ENCODE measurements around the gene AOX1.
A peak's percentile ranks its signal among the peaks of the same experiment; 100 is the strongest.

AOX1 gene

DNA sequence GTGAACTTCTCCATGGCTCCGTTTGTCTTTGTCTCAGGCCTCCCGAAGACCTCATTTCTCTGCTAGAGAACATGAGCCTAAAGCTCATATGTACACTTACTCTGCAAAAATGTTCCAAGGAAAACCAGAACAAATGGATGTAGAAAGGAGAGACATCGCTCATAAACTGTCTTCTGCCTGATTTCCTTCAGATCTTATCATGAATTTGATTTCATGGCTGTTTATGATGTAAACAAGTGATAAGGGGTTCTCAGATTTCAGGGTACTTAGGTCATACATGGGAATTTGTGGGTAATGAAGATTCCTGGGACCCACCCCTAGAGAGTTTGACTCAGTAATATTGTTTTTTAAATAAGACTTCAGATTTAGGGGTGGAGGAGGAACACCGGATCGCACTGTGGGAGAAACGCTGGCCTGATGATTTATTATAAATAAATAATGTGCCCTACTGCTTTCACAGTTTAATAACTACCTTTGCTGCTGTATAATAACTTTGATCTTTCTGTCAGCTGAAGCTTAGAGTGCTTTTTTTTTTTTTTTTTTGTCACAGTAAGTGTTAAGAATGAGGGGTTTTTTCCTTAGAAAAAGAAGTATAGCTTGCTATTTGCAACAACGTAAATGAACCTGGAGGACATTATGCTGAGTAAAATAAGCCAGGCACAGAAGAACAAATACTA is 14.9 kb downstream of the AOX1 start (continued):
- TF ChIP-seq ZNF560 (tag by site-specific recombination; IDR thresholded peaks at IDR 0.05; ENCODE audit: borderline replicate concordance) (no peak), ZBTB1 (tag by site-specific recombination; IDR thresholded peaks at IDR 0.05) (0 out of 2 replicates have a peak, but pooled peaks have one; percentile 21), ZNF302 (tag by site-specific recombination; IDR thresholded peaks at IDR 0.05; ENCODE audit: low read depth) (no peak), ZNF664 (tag by site-specific recombination; IDR thresholded peaks at IDR 0.05) (no peak), ZNF211 (tag by site-specific recombination; IDR thresholded peaks at IDR 0.05; ENCODE audit: low read depth) (no peak), ZBTB20 (tag by site-specific recombination; IDR thresholded peaks at IDR 0.05) (peak; percentile 54; the same call in 1 of the 2 replicates), GFI1B (tag by site-specific recombination; IDR thresholded peaks at IDR 0.05) (0 out of 2 replicates have a peak, but pooled peaks have one; percentile 58), ZNF133 (tag by site-specific recombination; IDR thresholded peaks at IDR 0.05) (no peak), MEIS1 (CRISPR knock-in tag; IDR thresholded peaks at IDR 0.05; ENCODE audit: borderline replicate concordance) (no peak), ZNF311 (tag by site-specific recombination; IDR thresholded peaks at IDR 0.05; ENCODE audit: borderline replicate concordance) (no peak), ZNF785 (tag by site-specific recombination; IDR thresholded peaks at IDR 0.05) (no peak), ZNF174 (tag by site-specific recombination; IDR thresholded peaks at IDR 0.05) (no peak), ZNF843 (tag by site-specific recombination; IDR thresholded peaks at IDR 0.05) (peak; percentile 89), ZNF335 (tag by site-specific recombination; conservative IDR thresholded peaks at IDR 0.05) (peak; percentile 39; the same call in 1 of the 2 replicates), ZXDB (tag by site-specific recombination; IDR thresholded peaks at IDR 0.05) (peak; percentile 64; the same call in 1 of the 2 replicates), ZNF585B (tag by site-specific recombination; IDR thresholded peaks at IDR 0.05) (no peak), ZNF660 (tag by site-specific recombination; IDR thresholded peaks at IDR 0.05) (no peak), SP3 (tag by site-specific recombination; IDR thresholded peaks at IDR 0.05) (no peak), ZNF114 (tag by site-specific recombination; IDR thresholded peaks at IDR 0.05) (no peak), ZNF571 (tag by site-specific recombination; IDR thresholded peaks at IDR 0.05) (no peak), ZSCAN30 (tag by site-specific recombination; IDR thresholded peaks at IDR 0.05) (no peak), PRDM1 (tag by site-specific recombination; IDR thresholded peaks at IDR 0.05) (peak; percentile 68; the same call in 1 of the 2 replicates), ZNF140 (tag by site-specific recombination; IDR thresholded peaks at IDR 0.05) (no peak), ZNF777 (tag by site-specific recombination; IDR thresholded peaks at IDR 0.05; ENCODE audit: borderline replicate concordance) (no peak), ZNF473 (tag by site-specific recombination; IDR thresholded peaks at IDR 0.05) (no peak)
- TF ChIP-seq, protein P1, sequence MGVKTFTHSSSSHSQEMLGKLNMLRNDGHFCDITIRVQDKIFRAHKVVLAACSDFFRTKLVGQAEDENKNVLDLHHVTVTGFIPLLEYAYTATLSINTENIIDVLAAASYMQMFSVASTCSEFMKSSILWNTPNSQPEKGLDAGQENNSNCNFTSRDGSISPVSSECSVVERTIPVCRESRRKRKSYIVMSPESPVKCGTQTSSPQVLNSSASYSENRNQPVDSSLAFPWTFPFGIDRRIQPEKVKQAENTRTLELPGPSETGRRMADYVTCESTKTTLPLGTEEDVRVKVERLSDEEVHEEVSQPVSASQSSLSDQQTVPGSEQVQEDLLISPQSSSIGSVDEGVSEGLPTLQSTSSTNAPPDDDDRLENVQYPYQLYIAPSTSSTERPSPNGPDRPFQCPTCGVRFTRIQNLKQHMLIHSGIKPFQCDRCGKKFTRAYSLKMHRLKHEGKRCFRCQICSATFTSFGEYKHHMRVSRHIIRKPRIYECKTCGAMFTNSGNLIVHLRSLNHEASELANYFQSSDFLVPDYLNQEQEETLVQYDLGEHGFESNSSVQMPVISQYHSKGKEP (tag by site-specific recombination; IDR thresholded peaks at IDR 0.05), result no peak
- TF ChIP-seq, protein P2, sequence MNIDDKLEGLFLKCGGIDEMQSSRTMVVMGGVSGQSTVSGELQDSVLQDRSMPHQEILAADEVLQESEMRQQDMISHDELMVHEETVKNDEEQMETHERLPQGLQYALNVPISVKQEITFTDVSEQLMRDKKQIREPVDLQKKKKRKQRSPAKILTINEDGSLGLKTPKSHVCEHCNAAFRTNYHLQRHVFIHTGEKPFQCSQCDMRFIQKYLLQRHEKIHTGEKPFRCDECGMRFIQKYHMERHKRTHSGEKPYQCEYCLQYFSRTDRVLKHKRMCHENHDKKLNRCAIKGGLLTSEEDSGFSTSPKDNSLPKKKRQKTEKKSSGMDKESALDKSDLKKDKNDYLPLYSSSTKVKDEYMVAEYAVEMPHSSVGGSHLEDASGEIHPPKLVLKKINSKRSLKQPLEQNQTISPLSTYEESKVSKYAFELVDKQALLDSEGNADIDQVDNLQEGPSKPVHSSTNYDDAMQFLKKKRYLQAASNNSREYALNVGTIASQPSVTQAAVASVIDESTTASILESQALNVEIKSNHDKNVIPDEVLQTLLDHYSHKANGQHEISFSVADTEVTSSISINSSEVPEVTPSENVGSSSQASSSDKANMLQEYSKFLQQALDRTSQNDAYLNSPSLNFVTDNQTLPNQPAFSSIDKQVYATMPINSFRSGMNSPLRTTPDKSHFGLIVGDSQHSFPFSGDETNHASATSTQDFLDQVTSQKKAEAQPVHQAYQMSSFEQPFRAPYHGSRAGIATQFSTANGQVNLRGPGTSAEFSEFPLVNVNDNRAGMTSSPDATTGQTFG (tag by site-specific recombination; IDR thresholded peaks at IDR 0.05; ENCODE audit: borderline replicate concordance), result no peak
- TF ChIP-seq, protein P3, sequence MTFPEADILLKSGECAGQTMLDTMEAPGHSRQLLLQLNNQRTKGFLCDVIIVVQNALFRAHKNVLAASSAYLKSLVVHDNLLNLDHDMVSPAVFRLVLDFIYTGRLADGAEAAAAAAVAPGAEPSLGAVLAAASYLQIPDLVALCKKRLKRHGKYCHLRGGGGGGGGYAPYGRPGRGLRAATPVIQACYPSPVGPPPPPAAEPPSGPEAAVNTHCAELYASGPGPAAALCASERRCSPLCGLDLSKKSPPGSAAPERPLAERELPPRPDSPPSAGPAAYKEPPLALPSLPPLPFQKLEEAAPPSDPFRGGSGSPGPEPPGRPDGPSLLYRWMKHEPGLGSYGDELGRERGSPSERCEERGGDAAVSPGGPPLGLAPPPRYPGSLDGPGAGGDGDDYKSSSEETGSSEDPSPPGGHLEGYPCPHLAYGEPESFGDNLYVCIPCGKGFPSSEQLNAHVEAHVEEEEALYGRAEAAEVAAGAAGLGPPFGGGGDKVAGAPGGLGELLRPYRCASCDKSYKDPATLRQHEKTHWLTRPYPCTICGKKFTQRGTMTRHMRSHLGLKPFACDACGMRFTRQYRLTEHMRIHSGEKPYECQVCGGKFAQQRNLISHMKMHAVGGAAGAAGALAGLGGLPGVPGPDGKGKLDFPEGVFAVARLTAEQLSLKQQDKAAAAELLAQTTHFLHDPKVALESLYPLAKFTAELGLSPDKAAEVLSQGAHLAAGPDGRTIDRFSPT (tag by site-specific recombination; IDR thresholded peaks at IDR 0.05), result 0 out of 2 replicates have a peak, but pooled peaks have one; percentile 28
- TF ChIP-seq, protein P4, sequence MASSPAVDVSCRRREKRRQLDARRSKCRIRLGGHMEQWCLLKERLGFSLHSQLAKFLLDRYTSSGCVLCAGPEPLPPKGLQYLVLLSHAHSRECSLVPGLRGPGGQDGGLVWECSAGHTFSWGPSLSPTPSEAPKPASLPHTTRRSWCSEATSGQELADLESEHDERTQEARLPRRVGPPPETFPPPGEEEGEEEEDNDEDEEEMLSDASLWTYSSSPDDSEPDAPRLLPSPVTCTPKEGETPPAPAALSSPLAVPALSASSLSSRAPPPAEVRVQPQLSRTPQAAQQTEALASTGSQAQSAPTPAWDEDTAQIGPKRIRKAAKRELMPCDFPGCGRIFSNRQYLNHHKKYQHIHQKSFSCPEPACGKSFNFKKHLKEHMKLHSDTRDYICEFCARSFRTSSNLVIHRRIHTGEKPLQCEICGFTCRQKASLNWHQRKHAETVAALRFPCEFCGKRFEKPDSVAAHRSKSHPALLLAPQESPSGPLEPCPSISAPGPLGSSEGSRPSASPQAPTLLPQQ (tag by site-specific recombination; IDR thresholded peaks at IDR 0.05), result peak; percentile 95
- TF ChIP-seq, protein P5, sequence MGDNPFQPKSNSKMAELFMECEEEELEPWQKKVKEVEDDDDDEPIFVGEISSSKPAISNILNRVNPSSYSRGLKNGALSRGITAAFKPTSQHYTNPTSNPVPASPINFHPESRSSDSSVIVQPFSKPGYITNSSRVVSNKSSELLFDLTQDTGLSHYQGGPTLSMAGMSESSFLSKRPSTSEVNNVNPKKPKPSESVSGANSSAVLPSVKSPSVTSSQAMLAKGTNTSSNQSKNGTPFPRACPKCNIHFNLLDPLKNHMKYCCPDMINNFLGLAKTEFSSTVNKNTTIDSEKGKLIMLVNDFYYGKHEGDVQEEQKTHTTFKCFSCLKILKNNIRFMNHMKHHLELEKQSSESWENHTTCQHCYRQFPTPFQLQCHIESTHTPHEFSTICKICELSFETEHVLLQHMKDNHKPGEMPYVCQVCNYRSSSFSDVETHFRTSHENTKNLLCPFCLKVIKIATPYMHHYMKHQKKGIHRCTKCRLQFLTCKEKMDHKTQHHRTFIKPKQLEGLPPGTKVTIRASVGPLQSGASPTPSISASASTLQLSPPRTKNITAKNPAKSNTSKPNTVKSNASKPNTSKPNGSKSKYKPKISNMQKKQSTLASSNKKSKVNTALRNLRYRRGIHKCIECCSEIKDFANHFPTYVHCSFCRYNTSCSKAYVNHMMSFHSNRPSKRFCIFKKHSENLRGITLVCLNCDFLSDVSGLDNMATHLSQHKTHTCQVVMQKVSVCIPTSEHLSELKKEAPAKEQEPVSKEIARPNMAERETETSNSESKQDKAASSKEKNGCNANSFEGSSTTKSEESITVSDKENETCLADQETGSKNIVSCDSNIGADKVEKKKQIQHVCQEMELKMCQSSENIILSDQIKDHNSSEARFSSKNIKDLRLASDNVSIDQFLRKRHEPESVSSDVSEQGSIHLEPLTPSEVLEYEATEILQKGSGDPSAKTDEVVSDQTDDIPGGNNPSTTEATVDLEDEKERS (tag by site-specific recombination; IDR thresholded peaks at IDR 0.05), result no peak
